Central memory CD4-positive, alpha-beta T cell (primary cell): ENCODE measurements around the gene LEFTY1.
A peak's percentile ranks its signal among the peaks of the same experiment; 100 is the strongest.

Experiments
- DNase-seq: peaks from one replicate; pipeline ENCODE4 v3.0.0; 2022

LEFTY1 gene

GRCh38 chr1:225915538-225915991 is 26.6 kb upstream of the LEFTY1 start:
- no peak for DNase-seq

DNA sequence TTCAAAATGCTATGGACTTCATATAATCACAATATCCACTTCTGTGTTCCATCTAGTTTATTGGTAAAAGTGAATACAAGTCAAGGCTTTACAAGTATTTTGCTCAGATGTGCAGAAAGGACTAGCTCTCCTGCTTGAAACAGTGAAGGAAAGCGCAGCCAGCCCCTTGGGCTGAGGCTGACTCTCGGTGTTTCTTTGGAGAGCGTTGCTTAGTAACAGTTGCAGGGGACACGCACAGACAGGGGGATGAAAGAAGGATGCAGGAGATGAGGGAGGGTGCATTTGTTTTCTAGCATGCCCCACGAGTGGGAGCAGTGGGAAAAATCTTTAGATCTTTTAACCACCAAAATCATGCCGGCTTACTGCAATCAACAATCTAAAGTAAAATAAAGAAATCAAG is 26.0 kb upstream of the LEFTY1 start:
- DNase-seq: no peak

DNA sequence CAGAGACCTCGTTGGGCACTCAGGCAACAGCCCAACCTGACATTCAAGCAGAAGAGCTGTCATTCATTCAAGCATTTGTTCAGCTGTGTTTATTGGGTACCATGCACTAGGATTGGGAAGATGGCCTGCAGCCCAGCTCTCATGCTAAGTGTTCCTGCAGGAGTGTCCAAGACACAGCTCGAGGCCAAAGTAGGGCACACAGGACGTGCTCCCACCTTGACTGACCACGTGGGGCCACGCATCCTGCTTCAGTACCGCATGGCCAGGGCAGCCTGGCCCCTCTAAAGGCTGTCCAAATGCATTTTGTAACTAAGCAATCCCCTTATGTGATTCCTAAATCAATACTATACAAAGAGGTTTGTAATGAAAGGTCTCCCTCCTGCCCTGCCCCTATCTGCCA is 25.4 kb upstream of the LEFTY1 start:
- no peak for DNase-seq

DNA sequence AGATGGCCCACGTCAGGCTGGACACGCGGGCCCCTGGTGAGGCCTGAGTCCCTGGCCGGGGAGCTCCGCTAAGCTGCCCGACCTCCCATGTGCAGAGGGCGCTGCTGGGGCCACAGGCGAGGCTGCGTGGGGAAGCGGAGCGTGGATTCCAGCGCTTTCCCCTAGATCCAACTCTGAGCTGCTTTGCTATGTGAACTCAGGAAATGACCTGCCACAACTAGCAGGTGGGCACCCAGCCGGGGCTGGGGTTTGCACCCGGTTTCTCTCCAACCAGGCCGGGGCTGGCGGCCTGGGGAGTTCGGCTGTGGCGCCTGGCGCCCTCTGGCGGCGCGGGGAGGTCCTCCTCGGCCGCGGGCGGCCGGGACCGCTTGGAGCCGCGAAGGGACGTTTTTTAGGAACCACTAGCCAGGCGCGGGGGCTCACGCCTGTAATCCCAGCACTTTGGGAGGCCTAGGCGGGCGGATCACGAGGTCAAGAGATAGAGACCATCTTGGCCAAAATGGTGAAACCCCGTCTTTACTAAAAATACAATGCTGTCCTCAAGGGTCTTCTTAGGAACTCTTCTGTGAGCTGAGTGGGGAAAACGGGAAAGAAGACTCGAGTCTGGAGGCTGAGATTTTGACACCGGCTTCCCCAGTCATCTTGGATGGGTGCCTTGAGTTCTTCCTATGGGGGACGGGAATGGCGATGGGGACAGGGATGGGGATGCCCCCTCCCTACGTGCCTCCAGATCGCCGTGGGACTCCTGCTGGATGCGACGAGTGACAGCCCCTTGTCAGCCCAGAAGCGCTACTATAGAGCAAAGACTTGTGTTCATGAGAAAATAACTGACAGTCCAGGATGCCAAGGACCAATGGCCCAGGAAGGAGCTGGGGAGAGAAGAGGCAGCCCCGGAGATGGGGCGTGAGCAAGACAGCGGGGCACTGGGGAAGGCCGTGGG is 22.5 kb upstream of the LEFTY1 start:
- DNase-seq: peak; percentile 63

DNA sequence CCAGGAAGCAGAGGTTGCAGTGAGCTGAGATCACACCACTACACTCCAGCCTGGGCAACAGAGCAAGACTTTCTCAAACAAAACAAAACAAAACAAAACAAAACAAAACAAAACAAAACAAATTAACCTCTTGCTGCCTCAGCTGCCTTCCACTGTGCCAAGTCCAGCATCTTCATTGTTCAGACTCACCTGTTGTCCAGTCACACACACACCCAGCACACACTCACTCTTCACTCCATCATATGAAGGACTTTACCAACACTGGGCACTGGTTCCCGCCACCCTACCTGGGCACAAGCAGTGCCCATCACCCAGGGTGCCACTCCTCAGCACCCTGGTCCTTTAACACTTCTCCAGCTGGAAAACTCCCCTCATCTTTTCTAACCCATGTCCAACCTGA is 20.5 kb upstream of the LEFTY1 start:
- DNase-seq: no peak

GRCh38 chr1:225908773-225909172 is 19.8 kb upstream of the LEFTY1 start:
- no peak for DNase-seq

GRCh38 chr1:225908013-225908640 is 19.2 kb upstream of the LEFTY1 start:
- no peak for DNase-seq

GRCh38 chr1:225907341-225907740 is 18.4 kb upstream of the LEFTY1 start:
- DNase-seq: no peak

- DNase-seq: no peak
These were observed 17.5 kb upstream of the LEFTY1 start for GRCh38 chr1:225906467-225906866.

- DNase-seq: no peak
These were observed 14.7 kb upstream of the LEFTY1 start for GRCh38 chr1:225903623-225904022.

- no peak for DNase-seq
These were observed 10.3 kb upstream of the LEFTY1 start for GRCh38 chr1:225899044-225899925.

GRCh38 chr1:225897595-225898514 is 8.9 kb upstream of the LEFTY1 start:
- DNase-seq: peak; percentile 58

- peak; percentile 91 for DNase-seq
These were observed 8.1 kb upstream of the LEFTY1 start for GRCh38 chr1:225896937-225897549.

- DNase-seq: no peak
These were observed 7.5 kb upstream of the LEFTY1 start for GRCh38 chr1:225896494-225896893.

GRCh38 chr1:225892307-225892706 is 3.4 kb upstream of the LEFTY1 start:
- no peak for DNase-seq

DNA sequence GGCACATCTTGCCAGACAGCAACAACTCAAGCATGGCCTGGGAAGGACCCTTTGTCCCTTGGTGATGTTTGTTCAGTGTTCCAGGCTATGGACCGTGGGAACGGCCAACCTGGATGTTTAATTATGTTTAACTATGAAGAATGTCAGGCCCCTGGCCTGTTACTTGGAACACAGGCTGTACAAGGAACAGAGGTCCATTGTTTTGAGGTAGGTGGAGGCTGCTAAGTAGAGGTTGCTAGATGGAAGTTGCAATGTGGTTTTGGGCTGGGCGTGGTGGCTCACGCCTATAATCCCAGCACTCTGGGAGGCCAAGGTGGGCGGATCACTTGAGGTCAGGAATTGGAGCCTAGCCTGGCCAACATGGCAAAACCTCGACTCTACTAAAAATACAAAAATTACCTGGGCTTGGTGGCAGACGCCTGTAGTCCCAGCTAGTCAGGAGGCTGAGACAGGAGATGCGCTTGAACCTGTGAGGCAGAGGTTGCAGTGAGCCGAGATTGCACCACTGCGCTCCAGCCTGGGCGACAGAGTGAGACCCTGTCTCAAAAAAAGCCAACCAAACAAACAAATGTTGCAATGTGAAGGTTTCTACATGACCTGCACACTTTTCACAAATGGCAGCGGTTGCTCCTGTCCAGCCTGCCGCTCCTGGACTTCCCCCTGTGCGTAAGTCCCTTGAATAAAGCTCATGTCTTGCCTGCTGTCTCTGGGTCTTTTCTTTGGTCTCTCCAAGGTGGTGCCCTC is 2.5 kb upstream of the LEFTY1 start:
- DNase-seq: no peak

DNA sequence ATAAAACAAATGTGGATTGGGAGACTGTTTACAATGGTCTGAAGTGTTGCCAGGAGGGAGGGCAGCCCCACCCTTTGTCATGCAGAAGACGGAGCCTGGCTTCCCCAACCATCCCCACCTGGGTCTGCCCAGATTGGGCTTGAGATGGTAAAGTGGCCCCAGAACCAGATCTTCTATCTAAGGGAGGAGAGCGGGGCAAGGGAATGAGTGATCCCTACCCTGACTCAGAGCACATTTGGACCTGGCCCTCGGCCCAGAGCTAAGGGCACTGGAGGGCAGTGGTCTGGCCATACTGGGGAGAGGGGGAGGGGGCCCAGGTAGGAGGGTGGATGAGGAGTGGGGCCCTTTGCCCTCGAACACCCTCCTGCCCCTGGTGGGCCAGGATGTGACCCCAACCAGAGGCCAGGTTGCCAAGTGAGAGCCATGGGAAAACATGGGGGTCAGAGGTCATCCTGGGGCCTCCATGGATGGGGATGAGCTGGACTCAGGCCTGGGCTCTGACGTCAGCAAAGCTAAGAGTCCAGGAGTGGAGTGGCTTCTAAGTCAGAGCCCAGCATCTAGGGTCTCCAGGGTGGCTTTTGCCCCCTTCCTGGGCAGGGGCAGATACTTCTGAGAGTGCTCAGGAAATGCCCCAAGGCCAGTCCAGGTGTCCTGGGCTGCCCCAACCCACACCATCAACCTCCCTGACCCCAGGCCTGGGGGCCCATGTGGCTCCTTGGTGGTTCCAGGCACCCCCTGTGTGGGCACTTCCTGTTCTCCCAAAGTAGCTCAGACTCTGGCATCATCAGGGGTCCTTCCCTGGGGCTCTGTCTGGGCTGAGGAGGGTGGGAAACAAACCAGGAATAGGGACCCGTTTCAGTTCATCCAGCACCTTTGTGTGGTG is 1.6 kb upstream of the LEFTY1 start:
- no peak for DNase-seq

DNA sequence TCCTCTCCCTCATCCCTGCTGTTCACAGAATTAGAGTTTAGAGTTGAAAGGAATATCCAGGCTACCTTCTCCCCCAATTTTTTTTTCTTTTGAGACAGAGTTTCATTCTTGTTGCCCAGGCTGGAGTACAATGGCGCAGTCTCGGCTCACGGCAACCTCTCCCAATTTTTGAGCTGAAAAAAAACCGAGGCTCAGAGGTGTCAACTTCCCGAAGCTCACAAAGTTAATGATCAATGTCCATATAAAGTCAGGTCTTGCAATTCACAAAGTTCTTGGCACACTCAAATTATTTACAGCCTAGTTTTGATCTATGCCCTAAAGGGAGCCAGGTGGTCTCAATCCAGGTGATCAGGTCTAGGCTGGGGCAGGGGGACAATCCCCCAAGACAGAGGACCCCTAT is 797 bp upstream of the LEFTY1 start:
- no peak for DNase-seq

- no peak for DNase-seq
These were observed 553 bp downstream of the LEFTY1 start for GRCh38 chr1:225888289-225888897.
